GM18526 (cell line): ENCODE measurements around the gene CITED2.

Experiments used
- POLR2A ChIP-seq: IDR thresholded peaks from 3 replicates; pipeline ENCODE4 v1.6.1; 2011; ENCODE audit not compliant: insufficient read length; ENCODE audit errors: extremely low read depth

Gene CITED2

DNA sequence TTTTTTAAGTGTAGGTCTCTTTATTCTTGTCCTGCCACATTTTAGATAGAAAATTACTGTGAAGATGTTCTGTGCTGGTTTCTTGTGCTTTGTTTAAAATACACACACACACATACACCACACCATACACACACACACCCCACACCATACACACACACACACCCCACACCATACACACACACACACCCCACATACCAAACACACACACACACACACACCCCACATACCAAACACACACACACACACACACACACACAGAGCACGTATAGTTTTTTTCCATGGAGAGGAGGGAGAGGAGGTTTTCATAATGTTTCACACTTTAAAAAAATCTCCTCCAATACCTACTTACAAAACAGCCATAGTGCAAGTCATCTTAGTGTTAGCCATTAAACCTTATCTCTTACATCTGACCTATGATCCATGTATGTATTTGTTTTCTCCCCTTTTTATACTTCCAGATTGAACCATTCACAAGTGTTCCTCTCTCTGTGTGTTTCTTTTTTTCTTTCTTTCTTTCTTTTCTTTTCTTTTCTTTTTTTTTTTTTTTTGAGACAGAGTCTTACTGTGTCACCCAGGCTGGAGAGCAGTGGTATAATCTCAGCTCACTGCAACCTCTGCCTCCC is 19.7 kb upstream of the CITED2 start:
- no peak for TF ChIP-seq POLR2A

DNA sequence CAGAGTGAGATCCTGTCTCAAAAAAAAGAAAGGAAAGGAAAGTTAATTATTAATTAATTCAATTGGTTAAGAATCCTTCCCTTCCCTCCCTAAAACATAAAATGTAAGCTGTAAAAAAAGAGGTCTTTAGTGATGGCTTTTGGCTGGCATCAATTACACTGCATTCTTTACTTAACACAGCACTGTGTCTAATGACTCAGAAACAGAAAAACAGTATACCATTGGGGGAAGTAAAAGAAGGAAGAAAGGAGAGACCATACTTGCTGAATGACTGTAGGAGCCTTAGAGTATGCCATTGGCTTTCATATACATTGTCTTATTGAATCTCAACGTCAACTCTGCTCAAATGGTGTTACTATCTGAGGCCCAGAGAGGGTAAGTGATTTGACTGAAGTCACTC is 18.3 kb upstream of the CITED2 start:
- no peak for TF ChIP-seq POLR2A

DNA sequence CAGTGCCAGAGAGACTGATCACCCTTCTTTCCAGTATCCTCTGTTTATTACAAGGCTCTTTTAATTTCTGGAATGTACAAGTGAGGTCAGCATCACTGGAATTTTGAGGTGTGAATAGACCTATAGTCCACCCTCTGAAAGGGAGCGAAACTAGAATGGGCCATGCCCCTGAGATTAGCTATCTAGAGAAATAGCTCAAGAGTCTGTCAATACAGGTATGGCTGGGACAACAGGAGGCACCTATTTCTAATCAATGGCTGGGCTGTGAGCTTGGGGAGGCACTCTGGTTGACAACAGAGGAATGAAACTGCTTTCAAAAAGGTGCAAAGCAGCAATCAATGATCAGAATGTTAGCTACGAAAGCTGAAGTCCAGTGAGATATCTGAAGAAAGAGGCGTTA is 17.3 kb upstream of the CITED2 start:
- TF ChIP-seq POLR2A: no peak

DNA sequence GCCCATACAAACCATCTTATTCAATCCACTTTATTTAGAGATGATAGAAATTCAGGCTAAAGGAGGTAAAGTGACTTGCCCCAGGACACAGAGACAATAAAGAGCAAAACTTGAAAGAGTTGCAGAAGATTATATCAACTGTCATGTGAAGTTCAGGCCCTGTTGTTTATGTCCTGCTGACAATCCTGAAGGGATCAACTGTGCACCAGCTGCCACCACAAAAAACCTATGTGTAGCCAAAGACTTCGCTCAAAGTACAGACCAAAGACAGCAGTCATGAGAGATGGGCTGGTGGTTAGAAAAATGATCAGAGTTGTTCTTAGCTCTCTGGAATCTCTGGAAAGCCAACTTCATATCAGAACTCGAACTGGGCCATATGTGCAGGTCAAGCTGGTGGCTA is 16.0 kb upstream of the CITED2 start:
- no peak for TF ChIP-seq POLR2A

DNA sequence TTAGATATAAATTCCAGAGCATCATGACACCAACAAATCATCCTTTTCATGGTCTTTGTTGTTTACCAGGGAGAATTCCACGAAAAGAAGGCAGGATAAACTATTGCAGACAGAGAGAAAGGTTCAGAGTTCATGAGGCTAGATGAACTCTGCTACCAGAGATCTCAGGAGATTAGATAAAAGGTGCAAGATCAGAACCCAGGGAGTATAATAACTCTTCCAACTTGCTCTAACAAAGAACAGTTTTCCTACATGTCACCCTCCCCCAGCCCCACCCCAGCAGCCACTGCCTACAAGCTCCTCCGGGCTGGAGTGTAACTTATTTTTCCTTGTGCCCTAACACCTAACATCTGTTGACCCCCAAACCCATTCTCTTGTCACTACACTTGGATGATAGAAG is 13.9 kb upstream of the CITED2 start:
- TF ChIP-seq POLR2A: no peak

DNA sequence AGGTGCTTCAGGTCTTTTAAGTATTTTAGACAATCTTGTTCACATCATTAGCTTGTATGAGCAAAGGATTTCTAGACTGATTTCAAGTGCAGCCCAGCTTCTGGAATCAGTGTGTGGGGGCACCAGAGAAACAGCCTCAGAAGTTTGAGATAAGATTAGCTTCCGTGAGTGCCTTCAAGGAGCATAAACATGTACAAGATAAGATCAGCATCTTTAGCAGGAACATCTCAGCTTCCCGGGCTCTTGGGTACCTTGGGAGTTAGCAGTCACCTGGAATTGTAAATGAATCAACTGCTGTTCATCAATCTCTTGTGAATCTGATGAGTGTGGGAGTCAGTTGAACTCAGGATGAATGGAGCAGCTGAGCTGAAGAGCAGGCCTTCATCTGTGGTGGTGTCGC is 12.0 kb upstream of the CITED2 start:
- no peak for TF ChIP-seq POLR2A

DNA sequence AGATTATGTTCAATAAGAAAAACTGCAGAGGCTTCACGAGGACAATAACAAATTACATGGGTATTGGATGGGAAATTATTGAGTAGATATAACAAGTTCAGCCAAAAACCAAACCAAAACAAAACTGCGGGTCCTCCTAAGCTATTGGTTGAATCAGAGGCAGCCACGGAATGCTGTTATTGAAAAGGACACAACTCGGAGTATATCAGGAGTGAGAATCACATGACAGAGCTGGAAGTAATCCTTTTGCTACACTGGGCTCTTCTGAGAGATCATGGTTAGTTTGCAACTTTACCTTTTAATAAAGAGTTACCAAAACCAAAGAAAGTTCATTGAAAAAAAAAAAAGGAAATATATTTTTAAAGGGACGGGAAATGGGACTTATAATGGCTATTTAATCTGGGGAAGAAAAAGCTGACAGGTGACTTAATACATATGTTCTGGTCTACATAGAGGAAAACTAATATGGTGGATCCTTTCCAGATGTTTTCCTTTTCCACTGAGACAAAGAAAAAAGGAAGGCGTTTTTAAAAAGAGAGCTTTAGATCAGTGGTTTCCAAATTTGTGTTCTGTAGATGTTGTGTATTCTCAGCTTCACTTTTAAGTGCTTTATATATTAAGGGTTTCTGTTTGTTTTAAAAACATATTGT is 6.9 kb upstream of the CITED2 start:
- TF ChIP-seq POLR2A: no peak

DNA sequence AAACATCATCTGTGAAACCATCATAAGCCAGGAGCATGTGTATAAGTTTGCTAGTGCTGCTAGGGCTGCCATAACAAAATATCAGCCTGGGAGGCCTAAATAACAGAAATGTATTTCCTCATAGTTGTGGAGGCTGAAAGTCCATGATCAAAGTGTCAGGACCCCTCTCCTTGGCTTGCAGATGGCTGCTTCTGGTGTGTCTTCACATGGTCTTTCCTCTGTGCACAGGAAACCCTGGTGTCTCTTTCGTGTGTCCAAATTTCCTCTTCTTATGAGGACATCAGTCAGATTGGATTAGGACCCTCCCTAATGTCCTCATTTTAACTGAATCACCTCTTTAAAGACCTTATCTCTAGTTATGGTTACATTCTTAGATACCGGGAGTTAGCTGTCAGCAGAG is 6.2 kb upstream of the CITED2 start:
- no peak for TF ChIP-seq POLR2A

DNA sequence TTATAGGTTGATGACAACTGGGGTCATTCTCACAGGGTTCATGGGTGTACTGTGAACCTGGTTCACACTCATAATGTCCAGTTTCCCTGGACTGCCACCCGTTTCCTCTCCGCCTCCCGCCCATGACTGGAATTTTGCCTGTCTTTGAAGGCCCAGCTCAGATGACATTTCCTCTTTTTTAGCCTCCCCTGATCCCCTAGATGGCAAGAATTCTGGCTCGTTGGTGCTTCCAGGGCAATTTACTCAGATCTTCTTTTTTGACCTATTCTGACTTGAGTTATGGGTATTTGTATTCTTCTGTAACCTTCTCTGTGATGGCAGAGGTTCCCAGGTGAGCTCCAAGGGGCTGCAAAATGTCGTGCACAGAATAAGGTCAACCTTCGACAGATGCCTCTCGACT is 5.7 kb upstream of the CITED2 start:
- TF ChIP-seq POLR2A: no peak

DNA sequence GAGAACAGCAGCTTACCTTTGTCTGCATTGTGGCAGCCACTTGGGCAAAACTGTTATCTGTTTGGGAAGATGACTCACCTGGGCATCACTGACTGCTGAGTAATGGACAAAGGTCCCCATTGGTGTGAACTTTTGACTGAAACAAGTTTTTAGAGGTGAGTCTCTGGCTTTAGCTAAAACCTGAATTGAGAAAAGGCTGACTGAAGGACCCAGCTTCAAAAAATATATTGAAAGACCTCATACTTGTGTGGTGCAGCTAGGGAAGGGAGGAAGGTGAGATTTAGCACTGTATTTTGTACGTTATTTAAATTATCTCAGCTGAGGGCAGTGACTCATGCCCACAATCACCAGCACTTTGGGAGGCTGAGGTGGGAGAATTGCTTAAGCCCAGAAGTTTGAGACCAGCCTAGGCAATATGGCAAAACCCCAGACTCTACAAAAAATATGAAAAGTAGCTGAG is 4.5 kb upstream of the CITED2 start:
- TF ChIP-seq POLR2A: no peak

DNA sequence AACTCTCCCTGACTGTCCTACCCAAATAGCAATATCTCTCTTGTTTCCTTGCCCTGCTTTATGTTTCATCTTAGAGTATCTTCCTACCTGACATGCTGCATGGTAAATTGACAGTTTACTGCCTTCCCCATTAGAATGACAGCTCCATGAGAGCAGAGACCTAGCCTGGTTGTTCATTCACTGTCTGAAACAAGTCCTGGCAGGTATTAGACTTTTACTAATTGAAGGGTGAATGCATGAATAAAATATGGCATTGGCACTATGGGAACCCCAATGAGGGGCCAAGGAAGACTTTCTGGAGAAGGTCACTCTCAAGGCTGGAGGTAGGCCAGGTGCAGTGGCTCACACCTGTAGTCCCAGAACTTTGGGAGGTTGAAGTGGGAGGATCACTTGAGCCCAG is 3.8 kb upstream of the CITED2 start:
- TF ChIP-seq POLR2A: no peak

DNA sequence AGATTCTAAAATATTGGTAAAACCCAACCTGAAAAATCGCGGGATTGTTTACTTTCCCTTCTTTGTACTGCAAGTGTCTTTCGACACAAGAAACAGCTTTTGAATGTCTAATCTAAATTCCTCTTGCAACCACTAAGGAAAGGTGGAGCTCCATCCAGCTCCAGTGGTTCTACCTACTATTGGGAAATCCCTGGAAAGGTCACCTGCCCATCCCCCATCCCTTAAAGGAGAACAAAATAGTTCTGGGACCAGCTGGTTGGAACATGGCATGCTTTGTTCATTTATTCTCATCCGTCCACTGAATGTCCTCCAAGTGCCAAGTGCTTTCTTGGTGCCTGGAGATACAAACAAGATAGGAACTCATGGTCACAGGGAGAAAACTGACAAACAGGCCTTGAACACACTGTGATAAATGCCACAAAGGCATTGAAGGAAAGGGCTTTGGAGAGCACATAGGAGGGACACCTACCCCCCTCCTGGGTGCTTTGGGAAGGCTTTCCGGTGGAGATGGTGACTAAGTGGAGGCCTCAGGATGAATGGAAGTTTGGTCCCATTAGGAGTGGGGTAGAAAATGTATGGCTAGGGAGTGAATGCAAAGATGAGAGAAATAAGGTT is 2.3 kb upstream of the CITED2 start:
- no peak for TF ChIP-seq POLR2A

DNA sequence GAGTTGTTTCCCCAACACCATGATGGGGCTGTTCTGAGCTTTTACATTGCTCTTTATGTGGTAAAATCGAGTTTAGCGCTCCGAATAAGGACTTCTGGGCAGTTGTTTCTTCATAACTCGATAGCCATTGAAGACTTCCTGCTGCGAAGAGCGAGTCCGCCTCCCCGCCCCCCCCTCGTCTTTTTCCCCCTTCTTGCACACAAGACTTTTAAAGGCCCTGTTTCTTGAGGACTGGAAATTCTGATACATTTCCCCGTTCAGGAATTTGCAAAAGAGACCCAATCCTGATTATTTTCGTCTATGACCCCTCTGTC is 1.5 kb upstream of the CITED2 start:
- no peak for TF ChIP-seq POLR2A

DNA sequence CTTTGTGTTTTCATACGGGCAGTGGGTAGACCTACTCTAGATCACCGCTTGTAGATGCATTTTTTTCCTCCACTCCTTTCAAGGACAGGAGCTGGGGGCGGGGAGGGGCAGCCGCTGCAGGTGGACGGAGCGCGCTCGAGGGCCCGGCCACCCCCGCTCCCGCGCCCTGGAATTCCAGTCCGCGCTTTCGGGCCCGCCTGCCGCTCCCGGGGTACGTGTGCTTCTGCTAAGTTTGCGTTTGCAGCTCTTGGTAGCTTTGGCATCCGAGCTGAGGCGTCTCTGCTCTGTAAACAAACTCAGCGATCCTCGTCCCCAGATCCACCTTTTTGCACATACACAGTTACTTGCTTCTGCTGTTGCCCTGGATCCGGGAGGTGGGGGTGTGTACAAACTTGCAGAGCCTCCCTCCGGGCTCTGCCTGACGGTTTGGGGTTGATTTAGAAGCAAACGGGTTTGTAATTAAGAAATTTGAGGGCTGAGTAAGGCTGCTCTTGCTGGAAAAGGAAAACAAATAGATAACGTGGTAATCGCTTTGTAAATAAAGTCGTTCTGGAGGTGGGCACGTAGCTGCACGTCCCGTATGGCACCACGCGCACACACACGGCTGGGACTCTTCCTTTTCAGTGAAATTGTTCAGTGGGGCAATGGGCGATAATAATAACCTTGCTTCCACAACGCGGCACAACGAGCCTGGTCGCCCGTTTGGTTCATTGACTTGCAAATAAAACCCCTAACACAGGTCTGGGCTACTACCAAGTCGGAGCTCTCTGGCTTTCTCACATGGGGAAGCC is 973 bp upstream of the CITED2 start:
- peak; percentile 55 for TF ChIP-seq POLR2A

DNA sequence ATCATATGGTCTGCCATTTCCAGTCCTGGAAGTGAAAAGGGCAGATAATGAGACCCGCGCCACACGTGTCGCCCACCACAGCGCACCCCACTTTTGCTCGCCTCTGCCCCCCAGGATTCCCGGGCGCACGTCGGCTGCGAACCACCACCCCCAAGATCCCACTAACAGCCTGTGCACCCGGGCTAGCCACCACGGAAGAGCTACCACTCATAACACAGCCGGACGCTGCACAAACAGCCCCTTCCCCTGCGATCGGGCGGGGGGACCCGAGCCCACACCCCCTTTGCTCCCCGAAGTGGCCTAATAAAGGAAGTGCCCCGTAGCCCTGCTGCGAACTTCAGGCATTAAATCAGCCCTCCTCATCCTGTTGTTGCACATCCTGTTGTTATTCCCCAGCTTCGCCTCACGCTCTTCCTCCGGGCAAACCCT is 506 bp downstream of the CITED2 start:
- no peak for TF ChIP-seq POLR2A
